WTC11 (cell line): Measurements from ENCODE around the gene SLC2A4RG. TPM values are rescaled to one million over a fixed set of nuclear protein-coding genes. Genes with fewer than 3 reads are reported as not detected.
A peak's percentile ranks its signal among the peaks of the same experiment; 100 is the strongest.

Experiments
- ATAC-seq: fragments of 200-7000 bp; cut with Tn5 transposase; 2 replicates; pipeline ENCODE4 v1.10.0; 2021; ENCODE audit warnings: mild to moderate bottlenecking, moderate library complexity
- CTCF ChIA-PET: fragments of 300-600 bp; sonication (Branson Sonifier 250); formaldehyde crosslinking; loops from one replicate; lab custom pipeline; 2021; ENCODE audit warnings: antibody characterized with exemption; lab: Charles Lee
- POLR2A ChIA-PET: fragments of 350-600 bp; sonication (Branson Sonifier 250); formaldehyde crosslinking; loops from one replicate; lab custom pipeline; 2021; ENCODE audit warnings: antibody characterized with exemption; lab: Charles Lee
- DNase-seq: peaks from one replicate; pipeline ENCODE4 v3.0.0; 2021; ENCODE audit warnings: low spot score
- H3K27ac Mint-ChIP-seq: 2 replicates; pipeline ENCODE4 v1.8.0; 2021; ENCODE audit warnings: mixed read lengths
- H3K27me3 Mint-ChIP-seq: 2 replicates; pipeline ENCODE4 v1.8.0; 2021; ENCODE audit warnings: low read depth, mild to moderate bottlenecking, moderate library complexity, mixed read lengths
- H3K36me3 Mint-ChIP-seq: 2 replicates; pipeline ENCODE4 v1.8.0; 2021; ENCODE audit warnings: mixed read lengths
- H3K4me1 Mint-ChIP-seq: 2 replicates; pipeline ENCODE4 v1.8.0; 2022; ENCODE audit warnings: mixed read lengths
- H3K4me3 Mint-ChIP-seq: 2 replicates; pipeline ENCODE4 v1.8.0; 2021; ENCODE audit warnings: mild to moderate bottlenecking, moderate library complexity, mixed read lengths
- H3K9me3 Mint-ChIP-seq: 2 replicates; pipeline ENCODE4 v1.8.0; 2021; ENCODE audit warnings: mixed read lengths
- CDX4 ChIP-seq: fragments of 250-450 bp; sonication (Bioruptor Pico); IDR thresholded peaks from 2 replicates; pipeline ENCODE4 v1.9.0; 2021; ENCODE audit warnings: moderate library complexity, mild to moderate bottlenecking, inconsistent platforms, borderline replicate concordance
- CREB1 ChIP-seq: sonication (generic); formaldehyde crosslinking; IDR thresholded peaks from 2 replicates; pipeline ENCODE4 v1.8.0; 2023; ENCODE audit warnings: mild to moderate bottlenecking, missing genetic modification reagents
- CREM ChIP-seq: sonication (generic); formaldehyde crosslinking; IDR thresholded peaks from 2 replicates; pipeline ENCODE4 v1.8.1; 2022; ENCODE audit warnings: mild to moderate bottlenecking, missing genetic modification reagents, moderate library complexity
- ESRRA ChIP-seq: sonication (generic); formaldehyde crosslinking; IDR thresholded peaks from 2 replicates; pipeline ENCODE4 v1.8.1; 2022; ENCODE audit warnings: mild to moderate bottlenecking, missing genetic modification reagents, borderline replicate concordance
- ETV6 ChIP-seq: sonication (generic); formaldehyde crosslinking; IDR thresholded peaks from 2 replicates; pipeline ENCODE4 v1.8.1; 2022; ENCODE audit warnings: mild to moderate bottlenecking, missing genetic modification reagents
- FOXJ3 ChIP-seq: sonication (generic); formaldehyde crosslinking; IDR thresholded peaks from 2 replicates; pipeline ENCODE4 v1.9.0; 2021; ENCODE audit warnings: missing genetic modification reagents, mild to moderate bottlenecking, borderline replicate concordance
- GRHL2 ChIP-seq: fragments of 250-450 bp; sonication (Bioruptor Pico); IDR thresholded peaks from 2 replicates; pipeline ENCODE4 v1.8.0; 2022; ENCODE audit warnings: mild to moderate bottlenecking, moderate library complexity; ENCODE audit not compliant: insufficient replicate concordance, severe bottlenecking
- HMGA2 ChIP-seq: fragments of 250-450 bp; sonication (Bioruptor Pico); IDR thresholded peaks from 2 replicates; pipeline ENCODE4 v1.4.0; 2021; ENCODE audit warnings: mild to moderate bottlenecking, moderate library complexity
- HMGXB4 ChIP-seq: sonication (generic); formaldehyde crosslinking; IDR thresholded peaks from 2 replicates; pipeline ENCODE4 v1.8.1; 2023; ENCODE audit warnings: mild to moderate bottlenecking, moderate library complexity, missing genetic modification reagents
- NR1H2 ChIP-seq: sonication (generic); formaldehyde crosslinking; IDR thresholded peaks from 2 replicates; pipeline ENCODE4 v1.9.0; 2021; ENCODE audit warnings: mild to moderate bottlenecking, moderate library complexity, missing genetic modification reagents
- OVOL2 ChIP-seq: fragments of 250-450 bp; sonication (Bioruptor Pico); IDR thresholded peaks from 2 replicates; pipeline ENCODE4 v1.9.0; 2021; ENCODE audit warnings: mild to moderate bottlenecking, borderline replicate concordance
- PRDM15 ChIP-seq: sonication (generic); formaldehyde crosslinking; IDR thresholded peaks from 2 replicates; pipeline ENCODE4 v1.8.0; 2022; ENCODE audit warnings: missing genetic modification reagents
- SOX15 ChIP-seq: fragments of 250-450 bp; sonication (Bioruptor Pico); IDR thresholded peaks from 2 replicates; pipeline ENCODE4 v1.9.0; 2021; ENCODE audit warnings: mild to moderate bottlenecking
- USF1 ChIP-seq: sonication (generic); formaldehyde crosslinking; IDR thresholded peaks from 2 replicates; pipeline ENCODE4 v1.8.0; 2022; ENCODE audit warnings: mild to moderate bottlenecking, missing genetic modification reagents
- ZNF138 ChIP-seq: sonication (generic); formaldehyde crosslinking; conservative IDR thresholded peaks from 2 replicates; pipeline ENCODE4 v1.8.1; 2022; ENCODE audit warnings: mild to moderate bottlenecking, moderate library complexity, missing genetic modification reagents
- ZNF396 ChIP-seq: fragments of 250-450 bp; sonication (Bioruptor Pico); IDR thresholded peaks from 2 replicates; pipeline ENCODE4 v1.8.0; 2021; ENCODE audit warnings: mild to moderate bottlenecking, moderate library complexity, borderline replicate concordance
- total RNA-seq: library from RNA; stranded (reverse); gene quantifications from 3 replicates; pipeline ENCODE4 v1.2.3, GENCODE V29; 2021
- TF ChIP-seq, protein P1 (sequence below): sonication (generic); formaldehyde crosslinking; IDR thresholded peaks from 2 replicates; pipeline ENCODE4 v1.8.1; 2023; ENCODE audit warnings: mild to moderate bottlenecking, missing genetic modification reagents, moderate library complexity
- TF ChIP-seq, protein P2 (sequence below): sonication (generic); formaldehyde crosslinking; IDR thresholded peaks from 2 replicates; pipeline ENCODE4 v1.8.0; 2023; ENCODE audit warnings: missing genetic modification reagents

The SLC2A4RG gene
- total RNA-seq, 1 experiment from 2014 or later, result 43.3 TPM

DNA sequence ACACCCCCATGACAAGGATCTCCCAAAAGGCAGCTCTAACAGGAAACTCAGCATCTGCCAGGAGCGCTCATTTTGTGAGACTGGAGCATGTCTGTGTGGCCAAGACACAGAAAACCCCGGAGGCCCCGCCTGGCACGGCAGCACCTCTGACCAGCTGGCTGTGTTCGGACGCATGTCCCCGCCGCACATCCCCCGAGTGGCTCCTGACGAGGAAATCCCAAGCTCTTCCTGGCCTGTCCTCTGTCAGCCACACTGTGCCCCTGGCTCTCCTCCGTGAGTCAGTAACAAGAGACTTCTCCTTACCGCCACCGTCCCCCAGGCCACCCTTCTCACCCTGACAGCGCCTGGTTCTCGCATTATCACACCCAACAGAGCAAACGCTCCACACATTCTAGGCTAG, 14.4 kb downstream of the SLC2A4RG start (continued):
- TF ChIP-seq, protein P1, sequence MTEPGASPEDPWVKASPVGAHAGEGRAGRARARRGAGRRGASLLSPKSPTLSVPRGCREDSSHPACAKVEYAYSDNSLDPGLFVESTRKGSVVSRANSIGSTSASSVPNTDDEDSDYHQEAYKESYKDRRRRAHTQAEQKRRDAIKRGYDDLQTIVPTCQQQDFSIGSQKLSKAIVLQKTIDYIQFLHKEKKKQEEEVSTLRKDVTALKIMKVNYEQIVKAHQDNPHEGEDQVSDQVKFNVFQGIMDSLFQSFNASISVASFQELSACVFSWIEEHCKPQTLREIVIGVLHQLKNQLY (CRISPR knock-in tag), result no peak
- TF ChIP-seq NR1H2 (CRISPR knock-in tag), result no peak
- TF ChIP-seq ZNF396 (CRISPR knock-in tag), result no peak
- TF ChIP-seq ETV6 (CRISPR knock-in tag), result no peak
- TF ChIP-seq USF1, result no peak
- TF ChIP-seq ESRRA (CRISPR knock-in tag), result no peak

DNA sequence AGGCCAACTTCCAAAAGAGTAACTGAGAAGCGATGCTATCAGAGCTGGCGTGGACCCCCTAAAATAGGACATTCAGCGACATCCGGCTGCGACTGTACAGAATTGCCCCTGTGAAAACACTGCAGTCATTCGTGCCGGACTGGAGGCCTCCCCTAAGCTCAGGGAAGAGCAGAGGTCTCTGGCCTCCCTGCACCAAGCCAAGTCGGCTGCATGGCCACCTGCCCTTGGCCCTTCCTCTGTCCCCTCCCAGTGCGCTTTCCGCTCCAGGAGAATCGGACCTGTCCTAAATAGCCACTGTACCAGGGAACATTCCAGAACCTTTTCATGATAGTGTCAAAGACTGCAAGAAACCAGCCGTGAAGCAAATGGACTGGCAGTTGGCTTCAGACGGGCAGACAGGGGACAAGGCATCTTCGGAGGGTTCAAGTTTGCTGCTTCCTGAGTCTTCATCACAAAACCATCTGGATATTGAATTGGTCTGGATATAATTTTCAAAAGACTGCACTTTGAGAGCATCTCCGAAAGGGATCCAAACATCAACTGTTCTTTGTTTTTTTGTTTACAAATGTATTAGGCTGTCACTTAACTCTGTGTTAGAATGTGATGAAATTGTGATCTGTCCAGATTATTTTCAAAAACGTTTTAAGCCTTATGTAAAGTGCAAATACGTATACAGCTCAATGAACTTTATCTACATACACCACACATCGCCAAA, 16.5 kb downstream of the SLC2A4RG start:
- Mint-ChIP-seq H3K36me3 (peaks cover 7% of the 10 kb centered on the region; the same call in 1 of the 2 replicates), H3K4me1 (peaks cover 9% of the 10 kb centered on the region), H3K27me3 (no peaks in the 10 kb centered on the region), H3K27ac (peak overlapping the region; percentile 19; the same call in 1 of the 2 replicates), H3K4me3 (no peak overlapping the region), H3K9me3 (peaks cover 10% of the 10 kb centered on the region; the same call in 1 of the 2 replicates)
- ChIA-PET POLR2A (no interaction called here), CTCF (interaction anchor here (2.9 kb wide), 1 partner anchor 19 kb away, joined by 14 read pairs; no protein-coding TSS in a partner anchor)
- DNase-seq, result no peak
- TF ChIP-seq FOXJ3 (CRISPR knock-in tag), result no peak
- no peak for TF ChIP-seq CREB1 (CRISPR knock-in tag)
- no peak for TF ChIP-seq PRDM15 (CRISPR knock-in tag)
- no peak for TF ChIP-seq SOX15 (CRISPR knock-in tag)
- TF ChIP-seq CDX4 (CRISPR knock-in tag), result no peak
- no peak for ATAC-seq

GRCh38 chr20:63756648-63756991, 17.0 kb downstream of the SLC2A4RG start:
- CTCF ChIA-PET, result interaction anchor here (2.9 kb wide), 1 partner anchor 19 kb away, joined by 14 read pairs; no protein-coding TSS in a partner anchor
- no peak for DNase-seq
- Mint-ChIP-seq H3K4me1 (peaks cover 6% of the 10 kb centered on the region; the same call in 1 of the 2 replicates), H3K36me3 (peaks cover 7% of the 10 kb centered on the region; the same call in 1 of the 2 replicates), H3K4me3 (no peak overlapping the region), H3K9me3 (peaks cover 10% of the 10 kb centered on the region; the same call in 1 of the 2 replicates), H3K27me3 (no peaks in the 10 kb centered on the region), H3K27ac (0 out of 2 replicates have a peak overlapping the region, but pooled peaks have one; percentile 21)
- POLR2A ChIA-PET, result no interaction called here
- no peak for ATAC-seq
- TF ChIP-seq ESRRA (CRISPR knock-in tag) (no peak), GRHL2 (CRISPR knock-in tag) (no peak), OVOL2 (no peak), PRDM15 (CRISPR knock-in tag) (no peak), ZNF138 (no peak), HMGXB4 (CRISPR knock-in tag) (no peak), CREM (CRISPR knock-in tag) (no peak), HMGA2 (no peak), USF1 (no peak)
- TF ChIP-seq, protein P2, sequence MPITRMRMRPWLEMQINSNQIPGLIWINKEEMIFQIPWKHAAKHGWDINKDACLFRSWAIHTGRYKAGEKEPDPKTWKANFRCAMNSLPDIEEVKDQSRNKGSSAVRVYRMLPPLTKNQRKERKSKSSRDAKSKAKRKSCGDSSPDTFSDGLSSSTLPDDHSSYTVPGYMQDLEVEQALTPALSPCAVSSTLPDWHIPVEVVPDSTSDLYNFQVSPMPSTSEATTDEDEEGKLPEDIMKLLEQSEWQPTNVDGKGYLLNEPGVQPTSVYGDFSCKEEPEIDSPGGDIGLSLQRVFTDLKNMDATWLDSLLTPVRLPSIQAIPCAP, result no peak
